Measurements from ENCODE around the gene CTU2.

GRCh38 chr16:88677721-88678120 lies 28.6 kb upstream of the CTU2 start:
- TF ChIP-seq POLR2A (IDR thresholded peaks at IDR 0.05) (no peak), CTCF (IDR thresholded peaks at IDR 0.05) (no peak)

All from esophagus squamous epithelium (tissue), 4 donors.